ENCODE data around the gene TBC1D3B.
"Not testable (repeated sequence)": the region's sequence is repeated elsewhere in the genome, so short reads cannot be mapped to it uniquely, and the experiment has no call there.

TBC1D3B gene

GRCh38 chr17:36197387-36197703, 20.9 kb upstream of the TBC1D3B start:
- no peak overlapping the region for H3K4me3 ChIP-seq (ENCODE audit: low read depth, low read length)
- no peak for TF ChIP-seq CTCF (IDR thresholded peaks at IDR 0.05; ENCODE audit: low read depth, low read length)

GRCh38 chr17:36196131-36196486, 19.7 kb upstream of the TBC1D3B start:
- H3K4me3 ChIP-seq (ENCODE audit: low read depth, low read length): no peak overlapping the region
- no peak for TF ChIP-seq CTCF (IDR thresholded peaks at IDR 0.05; ENCODE audit: low read depth, low read length)

- no peak for TF ChIP-seq CTCF (IDR thresholded peaks at IDR 0.05; ENCODE audit: low read depth, low read length)
- H3K4me3 ChIP-seq (ENCODE audit: low read depth, low read length): no peak overlapping the region
Observed at GRCh38 chr17:36195434-36196130, 19.1 kb upstream of the TBC1D3B start.

- not testable (repeated sequence) for H3K4me3 ChIP-seq (ENCODE audit: low read depth, low read length)
Observed at GRCh38 chr17:36194832-36195433, 18.5 kb upstream of the TBC1D3B start.

GRCh38 chr17:36194147-36194831, 17.9 kb upstream of the TBC1D3B start:
- not testable (repeated sequence) for H3K4me3 ChIP-seq (ENCODE audit: low read depth, low read length)

GRCh38 chr17:36193216-36193775, 16.9 kb upstream of the TBC1D3B start:
- TF ChIP-seq CTCF (IDR thresholded peaks at IDR 0.05; ENCODE audit: low read depth, low read length): no peak
- no peak overlapping the region for H3K4me3 ChIP-seq (ENCODE audit: low read depth, low read length)

GRCh38 chr17:36190549-36191330, 14.3 kb upstream of the TBC1D3B start:
- not testable (repeated sequence) for H3K4me3 ChIP-seq (ENCODE audit: low read depth, low read length)

- not testable (repeated sequence) for H3K4me3 ChIP-seq (ENCODE audit: low read depth, low read length)
Observed at GRCh38 chr17:36189993-36190392, 13.6 kb upstream of the TBC1D3B start.

GRCh38 chr17:36188891-36189306, 12.5 kb upstream of the TBC1D3B start:
- no peak for TF ChIP-seq CTCF (IDR thresholded peaks at IDR 0.05; ENCODE audit: low read depth, low read length)

GRCh38 chr17:36187943-36188665, 11.7 kb upstream of the TBC1D3B start:
- H3K4me3 ChIP-seq (ENCODE audit: low read depth, low read length): not testable (repeated sequence)

More at GRCh38 chr17:36188891-36189306, 12.5 kb upstream of the TBC1D3B start:
- no peak overlapping the region for H3K4me3 ChIP-seq (ENCODE audit: low read depth, low read length)

- not testable (repeated sequence) for H3K4me3 ChIP-seq (ENCODE audit: low read depth, low read length)
Observed at GRCh38 chr17:36186810-36187763, 10.7 kb upstream of the TBC1D3B start.

Data from WI38 (cell line).